H1 (cell line): ENCODE results near the gene RRAS2. TPM values are rescaled to one million over a fixed set of nuclear protein-coding genes. Genes with fewer than 3 reads are reported as not detected.
A peak's percentile ranks its signal among the peaks of the same experiment; 100 is the strongest.

Experiments used
- CTCF ChIA-PET: fragments of 300-600 bp; sonication (Branson Sonifier 250); formaldehyde crosslinking; loops from one replicate; lab custom pipeline; 2021; ENCODE audit not compliant: partially characterized antibody; lab: Charles Lee
- POLR2A ChIA-PET: fragments of 300-600 bp; sonication (Branson Sonifier 250); formaldehyde crosslinking; loops from one replicate; lab custom pipeline; 2021; ENCODE audit warnings: inconsistent platforms; ENCODE audit not compliant: partially characterized antibody; lab: Charles Lee
- DNase-seq, 2 experiments: peaks; one replicate each; pipeline versions ENCODE4 v3.0.0 to v3.0.0-alpha.2; 2010 to 2022; ENCODE audit warnings: low spot score in 2 of 2, low read depth in 1 of 2, mixed read lengths in 1 of 2
- FAIRE-seq: peaks from 2 replicates; lab custom pipeline; 2011; peaks lifted over from hg19 to GRCh38; lab: Jason Lieb, UNC
- H2AFZ ChIP-seq: 2 replicates; pipeline ENCODE4 v1.8.1; 2012; ENCODE audit warnings: low read length, inconsistent platforms
- H2AK5ac ChIP-seq: 2 replicates; pipeline ENCODE4 v1.6.1; 2013; ENCODE audit warnings: low read depth, low read length
- H2BK120ac ChIP-seq: replicated peaks from 2 replicates; pipeline ENCODE3; 2013; ENCODE audit warnings: low read depth, low read length, inconsistent platforms
- H2BK12ac ChIP-seq: 2 replicates; pipeline ENCODE4 v1.6.1; 2013; ENCODE audit warnings: low read depth, low read length
- H2BK15ac ChIP-seq: 2 replicates; pipeline ENCODE4 v1.6.1; 2013; ENCODE audit warnings: low read length
- H2BK20ac ChIP-seq: 2 replicates; pipeline ENCODE4 v1.6.1; 2013; ENCODE audit warnings: low read length
- H2BK5ac ChIP-seq: 2 replicates; pipeline ENCODE4 v1.6.1; 2013; ENCODE audit warnings: low read depth, low read length
- H3K14ac ChIP-seq: 2 replicates; pipeline ENCODE4 v1.6.1; 2013; ENCODE audit warnings: inconsistent platforms; ENCODE audit not compliant: insufficient read length
- H3K18ac ChIP-seq: 2 replicates; pipeline ENCODE4 v1.6.1; 2013; ENCODE audit warnings: low read length; ENCODE audit errors: extremely low read depth
- H3K23ac ChIP-seq: 2 replicates; pipeline ENCODE4 v1.6.1; 2013; ENCODE audit warnings: inconsistent platforms; ENCODE audit not compliant: insufficient read length
- H3K23me2 ChIP-seq: 2 replicates; pipeline ENCODE4 v1.6.1; 2013; ENCODE audit warnings: low read depth, low read length
- H3K27ac ChIP-seq: 2 replicates; pipeline ENCODE4 v1.6.1; 2011; ENCODE audit warnings: low read depth, low read length, inconsistent platforms
- H3K27me3 ChIP-seq, 4 experiments: replicated peaks in 1 of 4; 1 replicate in 1 of 4; 2 replicates in 3 of 4; pipeline versions ENCODE4 v1.6.1 to v1.8.1; 2011 to 2013; ENCODE audit warnings: low read length in 3 of 4, mild to moderate bottlenecking in 3 of 4, inconsistent platforms in 2 of 4, mixed read lengths in 2 of 4, moderate library complexity in 1 of 4; ENCODE audit not compliant: control insufficient read depth in 3 of 4, insufficient read depth in 3 of 4; ENCODE audit errors: extremely low read depth in 1 of 4
- H3K36me3 ChIP-seq, 4 experiments: 2 replicates each; pipeline versions ENCODE4 v1.6.1 to v1.8.1; 2011 to 2013; ENCODE audit warnings: mild to moderate bottlenecking in 4 of 4, low read length in 3 of 4, moderate library complexity in 2 of 4, control low read depth in 1 of 4, inconsistent platforms in 1 of 4; ENCODE audit not compliant: insufficient read depth in 4 of 4, control insufficient read depth in 2 of 4
- H3K4ac ChIP-seq: replicated peaks from 2 replicates; pipeline ENCODE3; 2013; ENCODE audit warnings: low read length, low read depth, mixed read lengths, inconsistent platforms; ENCODE audit not compliant: insufficient read length
- H3K4me1 ChIP-seq, 4 experiments: replicated peaks in 1 of 4; 1 replicate in 1 of 4; 2 replicates in 3 of 4; pipeline versions ENCODE4 v1.6.1 to v1.8.1; 2011 to 2013; ENCODE audit warnings: low read length in 3 of 4, inconsistent platforms in 2 of 4, mixed read lengths in 1 of 4; ENCODE audit not compliant: insufficient read depth in 4 of 4, control insufficient read depth in 3 of 4
- H3K4me2 ChIP-seq, 2 experiments: 2 replicates each; pipeline versions ENCODE4 v1.6.1 to v1.8.1; 2011 to 2013; ENCODE audit warnings: low read depth in 2 of 2, low read length in 2 of 2, control low read depth in 1 of 2, inconsistent platforms in 1 of 2, mild to moderate bottlenecking in 1 of 2; ENCODE audit not compliant: insufficient read depth in 1 of 2
- H3K4me3 ChIP-seq, 4 experiments: fragments of 200-600, 300-600 bp in 1 of 4; sonication (generic), shearing (Covaris generic), sonication (Bioruptor Twin) in 1 of 4; 2 replicates each; pipeline versions ENCODE4 v1.5.1 to v1.8.1; 2011 to 2016; ENCODE audit warnings: low read length in 4 of 4, low read depth in 3 of 4, control low read depth in 2 of 4, inconsistent platforms in 2 of 4, mild to moderate bottlenecking in 2 of 4, mixed read lengths in 1 of 4, moderate library complexity in 1 of 4; ENCODE audit not compliant: insufficient read depth in 2 of 4; ENCODE audit errors: extremely low read depth in 1 of 4
- H3K56ac ChIP-seq: replicated peaks from 2 replicates; pipeline ENCODE3; 2013; ENCODE audit warnings: low read depth, mild to moderate bottlenecking, mixed read lengths, low read length, inconsistent platforms; ENCODE audit not compliant: insufficient read length
- H3K79me1 ChIP-seq: 2 replicates; pipeline ENCODE4 v1.6.1; 2013; ENCODE audit warnings: low read depth, low read length, control low read depth
- H3K79me2 ChIP-seq, 2 experiments: 2 replicates each; pipeline versions ENCODE4 v1.6.1 to v1.8.1; 2012 to 2013; ENCODE audit warnings: low read length in 2 of 2, mild to moderate bottlenecking in 2 of 2, inconsistent platforms in 1 of 2; ENCODE audit not compliant: insufficient read depth in 2 of 2, control insufficient read depth in 1 of 2
- H3K9ac ChIP-seq, 4 experiments: replicated peaks in 1 of 4; 1 replicate in 1 of 4; 2 replicates in 3 of 4; pipeline versions ENCODE4 v1.6.1 to v1.8.1; 2011 to 2013; ENCODE audit warnings: low read depth in 3 of 4, low read length in 3 of 4, control low read depth in 2 of 4, mild to moderate bottlenecking in 2 of 4, moderate library complexity in 2 of 4, inconsistent platforms in 1 of 4; ENCODE audit errors: extremely low read depth in 1 of 4
- H3K9me3 ChIP-seq, 2 experiments: 2 replicates each; pipeline versions ENCODE4 v1.6.1 to v1.8.1; 2012 to 2013; ENCODE audit warnings: mild to moderate bottlenecking in 2 of 2, moderate library complexity in 2 of 2, control low read depth in 1 of 2, inconsistent platforms in 1 of 2, low read depth in 1 of 2, low read length in 1 of 2, mixed read lengths in 1 of 2; ENCODE audit not compliant: insufficient read depth in 2 of 2
- H4K20me1 ChIP-seq, 2 experiments: replicated peaks in 1 of 2; 2 replicates each; pipeline versions ENCODE3 to v1.8.1; 2011 to 2013; ENCODE audit warnings: inconsistent platforms in 2 of 2, low read length in 2 of 2, mild to moderate bottlenecking in 1 of 2; ENCODE audit not compliant: insufficient read depth in 2 of 2, control insufficient read depth in 1 of 2
- H4K5ac ChIP-seq: 2 replicates; pipeline ENCODE4 v1.6.1; 2013; ENCODE audit warnings: low read length, low read depth, mixed read lengths, inconsistent platforms; ENCODE audit not compliant: insufficient read length
- H4K8ac ChIP-seq: 2 replicates; pipeline ENCODE4 v1.8.0; 2013; ENCODE audit warnings: mild to moderate bottlenecking, moderate library complexity, low read length, inconsistent platforms; ENCODE audit not compliant: insufficient read depth; ENCODE audit errors: extremely low read depth
- H4K91ac ChIP-seq: replicated peaks from 2 replicates; pipeline ENCODE3; 2013; ENCODE audit warnings: low read length, mixed read lengths, inconsistent platforms; ENCODE audit not compliant: insufficient read length
- HDAC2 ChIP-seq, 2 experiments: fragments of 300-600 bp in 1 of 2; sonication (generic) in 1 of 2; IDR thresholded peaks; 2 replicates each; pipeline ENCODE4 v1.6.1; 2011 to 2012; ENCODE audit warnings: low read depth in 2 of 2, low read length in 2 of 2, mild to moderate bottlenecking in 2 of 2, moderate library complexity in 2 of 2, borderline replicate concordance in 1 of 2, inconsistent platforms in 1 of 2
- RAD21 ChIP-seq, 2 experiments: IDR thresholded peaks in 1 of 2; conservative IDR thresholded peaks in 1 of 2; 2 replicates each; pipeline ENCODE4 v1.6.1; 2011; ENCODE audit warnings: low read depth in 2 of 2, low read length in 2 of 2, improper control_type of control experiment in 1 of 2, inconsistent platforms in 1 of 2, mild to moderate bottlenecking in 1 of 2, moderate library complexity in 1 of 2
- WGBS, 2 experiments: shearing (Covaris generic) in 1 of 2; methylation state at CpG; one replicate each; pipeline versions ENCODE4 v1.1.6 to v1.1.7; 2013 to 2015; ENCODE audit warnings: low lambda C conversion rate in 2 of 2, mixed read lengths in 2 of 2, inconsistent platforms in 1 of 2, low coverage in 1 of 2, missing lambda C conversion rate in 1 of 2; ENCODE audit not compliant: insufficient replicate concordance in 2 of 2, insufficient coverage in 1 of 2, insufficient read length in 1 of 2; ENCODE audit errors: extremely low coverage in 1 of 2, missing lambda C conversion rate in 1 of 2; 5-methylcytosine and 5-hydroxymethylcytosine counted together
- polyA plus RNA-seq, 7 experiments: library from polyadenylated mRNA; depleted of rRNA in 3 of 7; stranded (reverse) in 5 of 7; unstranded in 2 of 7; fragments of >200 nt in 5 of 7; fragments of 200-250 nt in 2 of 7; gene quantifications; 1 replicate in 5 of 7; 2 replicates in 1 of 7; 4 replicates in 1 of 7; pipeline versions ENCODE4 v1.2.1 to v1.2.3, GENCODE V29; 2011 to 2013; ENCODE audit warnings: missing spikeins in 2 of 7, mixed read lengths in 2 of 7
- total RNA-seq: library from RNA; stranded (reverse); fragmentation: NEBNext Ultra II Directional; extraction: Animal tissue kit (Norgen Biotek cat#: 25700); gene quantifications from 2 replicates; pipeline ENCODE4 v1.2.1, GENCODE V29; 2021
- TF ChIP-seq, protein P1 (sequence below): IDR thresholded peaks from 2 replicates; pipeline ENCODE4 v1.6.1; 2012; ENCODE audit warnings: inconsistent platforms
- TF ChIP-seq, protein P2 (sequence below), 3 experiments: IDR thresholded peaks; 1 replicate in 2 of 3; 2 replicates in 1 of 3; pipeline versions ENCODE4 v1.5.1 to v1.6.1; 2011; ENCODE audit warnings: low read length in 3 of 3, mild to moderate bottlenecking in 3 of 3, inconsistent platforms in 2 of 3, low read depth in 1 of 3, moderate library complexity in 1 of 3; ENCODE audit not compliant: insufficient read depth in 1 of 3; ENCODE audit errors: control extremely low read depth in 1 of 3

RRAS2 gene
- total and polyA plus RNA-seq, 2 of the 8 experiments (the other 6 are each of a cell fraction or from before 2014, with no cell fraction given) = 72.3 to 234 TPM

DNA sequence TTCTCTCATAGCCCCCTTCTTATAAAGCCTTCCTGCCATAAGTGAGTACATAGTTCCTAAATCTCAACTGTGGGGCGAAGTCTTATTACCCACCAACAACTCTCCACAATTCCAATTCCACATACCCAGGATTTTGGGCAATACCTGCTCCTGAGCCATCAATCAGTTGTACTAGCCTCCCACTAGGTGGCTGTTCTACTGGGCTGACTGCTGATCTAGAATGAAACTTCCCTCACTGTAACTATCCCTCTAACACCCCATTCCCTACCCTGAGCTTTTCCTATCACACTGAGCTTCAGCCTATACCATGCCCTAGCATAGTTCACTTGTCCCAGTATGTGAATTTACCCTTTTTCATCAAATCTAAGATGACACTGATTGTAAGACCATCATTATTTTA is 52.5 kb downstream of the RRAS2 start:
- TF ChIP-seq, protein P1, sequence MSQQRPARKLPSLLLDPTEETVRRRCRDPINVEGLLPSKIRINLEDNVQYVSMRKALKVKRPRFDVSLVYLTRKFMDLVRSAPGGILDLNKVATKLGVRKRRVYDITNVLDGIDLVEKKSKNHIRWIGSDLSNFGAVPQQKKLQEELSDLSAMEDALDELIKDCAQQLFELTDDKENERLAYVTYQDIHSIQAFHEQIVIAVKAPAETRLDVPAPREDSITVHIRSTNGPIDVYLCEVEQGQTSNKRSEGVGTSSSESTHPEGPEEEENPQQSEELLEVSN = no peak
- TF ChIP-seq RAD21 (IDR thresholded peaks at IDR 0.05 in 1 of 2, conservative IDR thresholded peaks at IDR 0.05 in 1 of 2; ENCODE audit: low read depth in 2 of 2, low read length in 2 of 2) (peak; percentile 25 to 61; a peak in 3 of 4 replicates), HDAC2 (IDR thresholded peaks at IDR 0.05; ENCODE audit: borderline replicate concordance in 1 of 2, low read depth in 2 of 2, low read length in 2 of 2) (no peak)
- TF ChIP-seq, protein P2, sequence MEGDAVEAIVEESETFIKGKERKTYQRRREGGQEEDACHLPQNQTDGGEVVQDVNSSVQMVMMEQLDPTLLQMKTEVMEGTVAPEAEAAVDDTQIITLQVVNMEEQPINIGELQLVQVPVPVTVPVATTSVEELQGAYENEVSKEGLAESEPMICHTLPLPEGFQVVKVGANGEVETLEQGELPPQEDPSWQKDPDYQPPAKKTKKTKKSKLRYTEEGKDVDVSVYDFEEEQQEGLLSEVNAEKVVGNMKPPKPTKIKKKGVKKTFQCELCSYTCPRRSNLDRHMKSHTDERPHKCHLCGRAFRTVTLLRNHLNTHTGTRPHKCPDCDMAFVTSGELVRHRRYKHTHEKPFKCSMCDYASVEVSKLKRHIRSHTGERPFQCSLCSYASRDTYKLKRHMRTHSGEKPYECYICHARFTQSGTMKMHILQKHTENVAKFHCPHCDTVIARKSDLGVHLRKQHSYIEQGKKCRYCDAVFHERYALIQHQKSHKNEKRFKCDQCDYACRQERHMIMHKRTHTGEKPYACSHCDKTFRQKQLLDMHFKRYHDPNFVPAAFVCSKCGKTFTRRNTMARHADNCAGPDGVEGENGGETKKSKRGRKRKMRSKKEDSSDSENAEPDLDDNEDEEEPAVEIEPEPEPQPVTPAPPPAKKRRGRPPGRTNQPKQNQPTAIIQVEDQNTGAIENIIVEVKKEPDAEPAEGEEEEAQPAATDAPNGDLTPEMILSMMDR (IDR thresholded peaks at IDR 0.05; ENCODE audit: control extremely low read depth in 1 of 3, insufficient read depth in 1 of 3, low read depth in 1 of 3, low read length in 3 of 3) = peak in 2 of 3 experiments; percentile 48 to 55; a peak in 3 of 4 replicates
- TF ChIP-seq, all 59 proteins: peak for 2

More for the DNA sequence above, 52.5 kb downstream of the RRAS2 start:
- H2BK120ac ChIP-seq = no peak overlapping the region
- no peak overlapping the region for H2AFZ ChIP-seq
- H3K23ac ChIP-seq = no peak overlapping the region
- DNase-seq = no peak
- H3K79me1 ChIP-seq = peaks cover 10% of the 10 kb centered on the region; the same call in 1 of the 2 replicates
- H3K9me3 ChIP-seq = no peaks in the 10 kb centered on the region
- no peak overlapping the region for H4K91ac ChIP-seq
- no peak overlapping the region for H2BK12ac ChIP-seq
- no peaks in the 10 kb centered on the region for H3K36me3 ChIP-seq
- H3K27me3 ChIP-seq = no peaks in the 10 kb centered on the region
- no peak overlapping the region for H3K14ac ChIP-seq
- H2AK5ac ChIP-seq = no peak overlapping the region
- H3K56ac ChIP-seq = no peak overlapping the region
- H2BK5ac ChIP-seq = no peak overlapping the region
- H3K9ac ChIP-seq = no peak overlapping the region; a peak in 1 of 7 replicates
- 79% methylated on average over 1 of the region's 1 CpG; no CpG with 5 or more reads in 1 of the 2 experiments for WGBS, 2 experiments
- H2BK15ac ChIP-seq = no peak overlapping the region
- no peak overlapping the region for H3K27ac ChIP-seq
- H4K8ac ChIP-seq = no peak overlapping the region
- H3K4me1 ChIP-seq = peaks cover 0 to 24% (median 7%) of the 10 kb centered on the region in 4 experiments; a peak in 6 of 7 replicates
- ChIA-PET POLR2A (interaction anchor here (0.9 to 3.4 kb wide), 5 partner anchors 9 to 69 kb away, joined by 3 to 12 read pairs (median 4); no protein-coding TSS in a partner anchor), CTCF (interaction anchor here (0.6 to 17.5 kb wide), 17 partner anchors 12 to 148 kb away, joined by 3 to 312 read pairs (median 4); no protein-coding TSS in a partner anchor)
- H3K4me3 ChIP-seq = no peak overlapping the region
- H3K79me2 ChIP-seq = peaks cover 43 to 100% of the 10 kb centered on the region in 2 experiments
- H4K20me1 ChIP-seq = peaks cover 16 to 20% of the 10 kb centered on the region in 2 experiments
- H3K23me2 ChIP-seq = peaks cover 2% of the 10 kb centered on the region; the same call in 1 of the 2 replicates
- peak; percentile 50 for FAIRE-seq
- no peak overlapping the region; a peak in 1 of 4 replicates for H3K4me2 ChIP-seq
- H4K5ac ChIP-seq = no peak overlapping the region
- H3K4ac ChIP-seq = no peak overlapping the region
- no peak overlapping the region for H3K18ac ChIP-seq
- no peak overlapping the region for H2BK20ac ChIP-seq
